CD4-positive, alpha-beta T cell (primary cell): ENCODE measurements around the gene EIF2D. TPM values are rescaled to one million over a fixed set of nuclear protein-coding genes. Genes with fewer than 3 reads are reported as not detected.

Source experiments
- ATAC-seq: fragments of 200-7000 bp; cut with Tn5 transposase; one replicate; pipeline ENCODE4 v1.10.0; 2022; ENCODE audit warnings: mild to moderate bottlenecking; ENCODE audit not compliant: poor library complexity
- CTCF ChIA-PET: fragments of 350-600 bp; sonication (Branson Sonifier 250); formaldehyde crosslinking; loops from one replicate; lab custom pipeline; 2021; ENCODE audit warnings: antibody characterized with exemption, inconsistent platforms; lab: Charles Lee
- POLR2A ChIA-PET: fragments of 350-600 bp; sonication (Branson Sonifier 250); formaldehyde crosslinking; loops from one replicate; lab custom pipeline; 2021; ENCODE audit warnings: antibody characterized with exemption, inconsistent platforms; lab: Charles Lee
- DNase-seq, 14 experiments: peaks; one replicate each; pipeline ENCODE4 v3.0.0-alpha.2; 2013 to 2020; ENCODE audit warnings: mixed read lengths in 2 of 14
- H3K27ac ChIP-seq, 2 donors: one replicate each; pipeline versions ENCODE4 v1.5.1 to v1.7.0; 2013; ENCODE audit warnings: low read length in 2 of 2, low read depth in 1 of 2, mild to moderate bottlenecking in 1 of 2
- H3K27me3 ChIP-seq, 2 experiments: 1 replicate in 1 of 2; 2 replicates in 1 of 2; pipeline versions ENCODE4 v1.6.1 to v1.7.0; 2013; ENCODE audit warnings: low read length in 2 of 2, control low read depth in 1 of 2, mild to moderate bottlenecking in 1 of 2, moderate library complexity in 1 of 2; ENCODE audit not compliant: insufficient read depth in 2 of 2, control insufficient read depth in 1 of 2
- H3K36me3 ChIP-seq: one replicate; pipeline ENCODE4 v1.6.1; 2013; ENCODE audit warnings: low read length, control low read depth; ENCODE audit not compliant: insufficient read depth
- H3K4me1 ChIP-seq: one replicate; pipeline ENCODE4 v1.6.1; 2013; ENCODE audit warnings: low read length, control low read depth; ENCODE audit not compliant: insufficient read depth
- H3K4me3 ChIP-seq: one replicate; pipeline ENCODE4 v1.5.1; 2013; ENCODE audit warnings: mild to moderate bottlenecking, low read length, moderate library complexity
- H3K9me3 ChIP-seq, 2 experiments: 1 replicate in 1 of 2; 2 replicates in 1 of 2; pipeline versions ENCODE4 v1.6.1 to v1.7.0; 2013; ENCODE audit warnings: low read length in 2 of 2, mild to moderate bottlenecking in 2 of 2, control low read depth in 1 of 2, moderate library complexity in 1 of 2; ENCODE audit not compliant: control insufficient read depth in 1 of 2, insufficient read depth in 1 of 2
- H3K27ac Mint-ChIP-seq: one replicate; pipeline ENCODE4 v1.8.0; 2020; ENCODE audit warnings: mixed read lengths
- H3K27me3 Mint-ChIP-seq: one replicate; pipeline ENCODE4 v1.8.0; 2021; ENCODE audit warnings: mixed read lengths
- H3K36me3 Mint-ChIP-seq: one replicate; pipeline ENCODE4 v1.8.0; 2021; ENCODE audit warnings: low read depth, mixed read lengths
- H3K4me1 Mint-ChIP-seq: one replicate; pipeline ENCODE4 v1.8.0; 2021; ENCODE audit warnings: low read depth, mixed read lengths
- H3K4me3 Mint-ChIP-seq: one replicate; pipeline ENCODE4 v1.8.0; 2020; ENCODE audit warnings: mild to moderate bottlenecking, mixed read lengths
- H3K9me3 Mint-ChIP-seq: one replicate; pipeline ENCODE4 v1.8.0; 2020; ENCODE audit warnings: mixed read lengths
- CTCF ChIP-seq: fragments of 200-600 bp; IDR thresholded peaks from one replicate; pipeline ENCODE4 v1.8.0; 2022; ENCODE audit warnings: antibody characterized with exemption, mild to moderate bottlenecking
- intact Hi-C, 2 experiments: fragments of 100-400 bp; cut with DNase I in 1 of 2; cut with micrococcal nuclease in 1 of 2; formaldehyde crosslinking; loops; one replicate each; pipeline versions ENCODE4 v1.15.1 to v1.9.0; 2023 to 2025; cut with DNase I, micrococcal nuclease
- total RNA-seq, 174 experiments: library from RNA in 2 of 174; stranded (reverse) in 2 of 174; gene quantifications; one replicate each; pipeline ENCODE4 v1.2.3 and lab custom pipeline; 2021 to 2026

EIF2D gene
- total RNA-seq, 2 experiments from 2014 or later: 48.9 to 51.6 TPM

GRCh38 chr1:206591226-206591625 is 21.0 kb downstream of the EIF2D start:
- ChIA-PET POLR2A (interaction anchor here (0.9 to 2.3 kb wide), 6 partner anchors 16 to 120 kb away, joined by 3 to 9 read pairs (median 3); no protein-coding TSS in a partner anchor), CTCF (interaction anchor here (1.8 to 2.5 kb wide), 4 partner anchors 16 to 46 kb away, joined by 4 to 13 read pairs (median 10); partner anchors contain the start of gene EIF2D)
- H3K27ac Mint-ChIP-seq: peak overlapping the region; percentile 85
- no peak for DNase-seq
- peaks cover 39% of the 10 kb centered on the region for H3K4me1 Mint-ChIP-seq
- Histone ChIP-seq H3K4me3 (no peak overlapping the region), H3K36me3 (peaks cover 88% of the 10 kb centered on the region), H3K4me1 (peaks cover 34% of the 10 kb centered on the region), H3K27ac (peak overlapping the region; percentile 13 to 55), H3K9me3 (no peaks in the 10 kb centered on the region), H3K27me3 (no peaks in the 10 kb centered on the region)
- no peak for ATAC-seq
- peaks cover 97% of the 10 kb centered on the region for H3K36me3 Mint-ChIP-seq
- H3K4me3 Mint-ChIP-seq: no peak overlapping the region
- intact Hi-C loops: no loop called here
- TF ChIP-seq CTCF: no peak
- H3K9me3 Mint-ChIP-seq: no peaks in the 10 kb centered on the region
- H3K27me3 Mint-ChIP-seq: no peaks in the 10 kb centered on the region

GRCh38 chr1:206590025-206590758 is 22.1 kb downstream of the EIF2D start:
- peaks cover 88% of the 10 kb centered on the region for H3K36me3 ChIP-seq
- Mint-ChIP-seq H3K36me3 (peaks cover 97% of the 10 kb centered on the region), H3K9me3 (no peaks in the 10 kb centered on the region), H3K27me3 (no peaks in the 10 kb centered on the region), H3K4me1 (peaks cover 43% of the 10 kb centered on the region), H3K27ac (peak overlapping the region; percentile 85), H3K4me3 (peak overlapping the region; percentile 22)
- intact Hi-C loops: no loop called here
- no peak overlapping the region for H3K4me3 ChIP-seq
- CTCF ChIA-PET: interaction anchor here (2.1 to 2.5 kb wide), 2 partner anchors 38 to 45 kb away, joined by 8 to 13 read pairs; no protein-coding TSS in a partner anchor
- DNase-seq (peak in 10 of 14 experiments; percentile 29 to 83 (median 58)), ATAC-seq (peak; percentile 83)
- peak; percentile 37 for TF ChIP-seq CTCF
- H3K27me3 ChIP-seq: no peaks in the 10 kb centered on the region
- H3K4me1 ChIP-seq: peaks cover 41% of the 10 kb centered on the region
- H3K9me3 ChIP-seq: no peaks in the 10 kb centered on the region
- peak overlapping the region; percentile 39 to 55 for H3K27ac ChIP-seq
- POLR2A ChIA-PET: no interaction called here

- Histone ChIP-seq H3K9me3 (no peaks in the 10 kb centered on the region), H3K27ac (peak overlapping the region in 1 of 2 donors; percentile 39), H3K4me3 (no peak overlapping the region), H3K4me1 (peaks cover 50% of the 10 kb centered on the region), H3K27me3 (no peaks in the 10 kb centered on the region), H3K36me3 (peaks cover 89% of the 10 kb centered on the region)
- no peak for TF ChIP-seq CTCF
- CTCF ChIA-PET: interaction anchor here (0.8 to 1.1 kb wide), 3 partner anchors 9 to 37 kb away, joined by 3 read pairs; partner anchors contain the start of gene EIF2D
- no peak for DNase-seq
- intact Hi-C loops: no loop called here
- peaks cover 43% of the 10 kb centered on the region for H3K4me1 Mint-ChIP-seq
- no peak overlapping the region for H3K4me3 Mint-ChIP-seq
- no peaks in the 10 kb centered on the region for H3K9me3 Mint-ChIP-seq
- no peak for ATAC-seq
- H3K36me3 Mint-ChIP-seq: peaks cover 97% of the 10 kb centered on the region
- POLR2A ChIA-PET: interaction anchor here (1.9 kb wide), 1 partner anchor 37 kb away, joined by 6 read pairs; no protein-coding TSS in a partner anchor
- H3K27ac Mint-ChIP-seq: peak overlapping the region; percentile 85
- H3K27me3 Mint-ChIP-seq: no peaks in the 10 kb centered on the region
Observed at GRCh38 chr1:206589206-206589605, 23.1 kb downstream of the EIF2D start.
